Upper lobe of right lung (tissue), 1 donor: ENCODE measurements around the gene ABCC1. TPM values are rescaled to one million over a fixed set of nuclear protein-coding genes. Genes with fewer than 3 reads are reported as not detected.
A peak's percentile ranks its signal among the peaks of the same experiment; 100 is the strongest.

ENCODE experiments used
- ATAC-seq: fragments of 200-7000 bp; cut with Tn5 transposase; one replicate; pipeline ENCODE4 v1.9.1; 2020; ENCODE audit warnings: mild to moderate bottlenecking, moderate library complexity
- DNase-seq: peaks from one replicate; pipeline ENCODE4 v3.0.0-alpha.2; 2020
- H3K27ac ChIP-seq: fragments of 200-600 bp; one replicate; pipeline ENCODE4 v1.8.0; 2022
- H3K27me3 ChIP-seq: fragments of 200-600 bp; one replicate; pipeline ENCODE4 v1.8.0; 2022; ENCODE audit warnings: mild to moderate bottlenecking
- H3K36me3 ChIP-seq: fragments of 200-600 bp; one replicate; pipeline ENCODE4 v1.8.0; 2022
- H3K4me1 ChIP-seq: fragments of 200-600 bp; one replicate; pipeline ENCODE4 v1.8.0; 2022
- H3K4me3 ChIP-seq: fragments of 200-600 bp; one replicate; pipeline ENCODE4 v1.8.0; 2022; ENCODE audit warnings: mild to moderate bottlenecking
- H3K9me3 ChIP-seq: fragments of 200-600 bp; one replicate; pipeline ENCODE4 v1.8.0; 2022
- CTCF ChIP-seq: fragments of 200-600 bp; IDR thresholded peaks from one replicate; pipeline ENCODE4 v1.8.0; 2022; ENCODE audit warnings: antibody characterized with exemption
- intact Hi-C: fragments of 100-400 bp; cut with DNase I; formaldehyde crosslinking; loops from one replicate; pipeline ENCODE4 v1.11.0; 2022
- total RNA-seq: library from RNA; stranded (reverse); fragmentation: NEBNext Ultra II Directional; extraction: Animal tissue kit (Norgen Biotek cat#: 25700); gene quantifications from one replicate; pipeline ENCODE4 v1.2.1, GENCODE V29; 2021
- donor health status: DM: no; HTN: yes; CAD: no; lungs with severe emphysema.

The ABCC1 gene
- total RNA-seq, 1 donor from 2014 or later: 50.6 TPM

- intact Hi-C loops: no loop called here
- no peaks in the 10 kb centered on the region for H3K27me3 ChIP-seq
- DNase-seq (peak; percentile 38), ATAC-seq (no peak)
- H3K36me3 ChIP-seq: peaks cover 46% of the 10 kb centered on the region
- H3K4me1 ChIP-seq: no peaks in the 10 kb centered on the region
- H3K9me3 ChIP-seq: no peaks in the 10 kb centered on the region
- no peak overlapping the region for H3K27ac ChIP-seq
- TF ChIP-seq CTCF: no peak
- H3K4me3 ChIP-seq: no peak overlapping the region
Observed at GRCh38 chr16:16167927-16168326, 218.5 kb downstream of the ABCC1 start.

DNA sequence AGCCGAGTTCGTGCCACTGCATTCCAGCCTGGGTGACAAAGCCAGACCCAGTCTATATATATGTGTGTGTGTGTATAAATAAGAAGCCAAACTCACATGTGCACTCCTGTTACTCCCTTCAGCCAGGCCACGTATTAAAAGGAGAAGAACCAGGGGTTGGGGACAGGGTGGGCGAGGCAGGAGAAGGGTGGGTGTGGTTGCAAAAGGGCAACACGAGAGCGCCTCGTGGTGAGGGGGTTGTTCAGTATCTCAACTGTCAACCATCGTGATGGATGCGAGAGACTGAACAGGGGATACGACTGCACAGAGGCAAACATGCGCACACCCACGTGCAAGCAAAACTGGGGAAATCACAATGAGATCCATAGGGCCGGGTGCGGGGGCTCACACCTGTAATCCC, 219.0 kb downstream of the ABCC1 start:
- Histone ChIP-seq H3K9me3 (no peaks in the 10 kb centered on the region), H3K27me3 (no peaks in the 10 kb centered on the region), H3K27ac (no peak overlapping the region), H3K36me3 (peaks cover 46% of the 10 kb centered on the region), H3K4me3 (no peak overlapping the region), H3K4me1 (no peaks in the 10 kb centered on the region)
- TF ChIP-seq CTCF: no peak
- intact Hi-C loops: no loop called here
- DNase-seq: peak; percentile 48
- ATAC-seq: no peak

GRCh38 chr16:16169615-16170014, 220.2 kb downstream of the ABCC1 start:
- no peaks in the 10 kb centered on the region for H3K4me1 ChIP-seq
- TF ChIP-seq CTCF: no peak
- ATAC-seq (peak; percentile 24), DNase-seq (peak; percentile 61)
- H3K27me3 ChIP-seq: no peaks in the 10 kb centered on the region
- intact Hi-C loops: no loop called here
- no peak overlapping the region for H3K4me3 ChIP-seq
- no peaks in the 10 kb centered on the region for H3K9me3 ChIP-seq
- no peak overlapping the region for H3K27ac ChIP-seq
- H3K36me3 ChIP-seq: peaks cover 46% of the 10 kb centered on the region

DNA sequence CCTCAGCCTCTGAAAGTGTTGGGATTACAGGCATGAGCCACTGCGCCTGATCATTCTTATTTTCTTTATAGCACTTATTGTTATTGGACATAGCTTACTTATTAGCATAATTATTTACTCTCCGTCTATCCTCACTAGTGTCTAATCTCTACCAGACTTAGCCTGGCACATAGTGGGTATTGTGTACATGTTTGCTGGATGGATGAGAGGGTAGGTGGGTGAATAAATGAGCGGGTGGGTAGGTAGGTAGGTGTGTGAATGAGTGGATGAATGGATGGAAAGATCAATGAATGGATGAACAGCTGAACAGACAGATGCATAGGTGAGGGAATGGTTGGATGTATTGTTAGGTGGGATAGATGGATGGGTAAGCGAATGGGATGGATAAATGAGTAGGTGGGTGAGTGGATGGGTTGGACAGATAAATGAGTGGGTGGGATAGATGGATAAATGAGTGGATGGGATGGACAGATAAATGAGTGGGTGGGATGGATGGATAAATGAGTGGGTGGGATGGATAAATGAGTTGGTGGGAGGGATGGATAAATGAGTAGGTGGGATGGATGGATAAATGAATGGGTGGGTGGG, 222.0 kb downstream of the ABCC1 start:
- H3K4me3 ChIP-seq: no peak overlapping the region
- peaks cover 38% of the 10 kb centered on the region for H3K36me3 ChIP-seq
- no peaks in the 10 kb centered on the region for H3K9me3 ChIP-seq
- DNase-seq (no peak), ATAC-seq (no peak)
- H3K27ac ChIP-seq: no peak overlapping the region
- intact Hi-C loops: no loop called here
- TF ChIP-seq CTCF: no peak
- H3K4me1 ChIP-seq: no peaks in the 10 kb centered on the region
- H3K27me3 ChIP-seq: no peaks in the 10 kb centered on the region

GRCh38 chr16:16172991-16173390, 223.6 kb downstream of the ABCC1 start:
- DNase-seq (no peak), ATAC-seq (no peak)
- peaks cover 45% of the 10 kb centered on the region for H3K36me3 ChIP-seq

More at GRCh38 chr16:16172991-16173390, 223.6 kb downstream of the ABCC1 start:
- Histone ChIP-seq H3K27me3 (no peaks in the 10 kb centered on the region), H3K9me3 (no peaks in the 10 kb centered on the region), H3K4me3 (no peak overlapping the region), H3K4me1 (no peaks in the 10 kb centered on the region), H3K27ac (no peak overlapping the region)
- TF ChIP-seq CTCF: no peak
- intact Hi-C loops: no loop called here
